ENCODE data around the gene FLII.

Gene FLII

GRCh38 chr17:18270046-18270931 is 11.8 kb upstream of the FLII start:
- no peak for DNase-seq
- no peaks in the 10 kb centered on the region for H3K27me3 ChIP-seq (ENCODE audit: insufficient read depth, low read depth, severe bottlenecking)
- no peaks in the 10 kb centered on the region for H3K9me3 ChIP-seq (ENCODE audit: severe bottlenecking)
- TF ChIP-seq, protein P1, sequence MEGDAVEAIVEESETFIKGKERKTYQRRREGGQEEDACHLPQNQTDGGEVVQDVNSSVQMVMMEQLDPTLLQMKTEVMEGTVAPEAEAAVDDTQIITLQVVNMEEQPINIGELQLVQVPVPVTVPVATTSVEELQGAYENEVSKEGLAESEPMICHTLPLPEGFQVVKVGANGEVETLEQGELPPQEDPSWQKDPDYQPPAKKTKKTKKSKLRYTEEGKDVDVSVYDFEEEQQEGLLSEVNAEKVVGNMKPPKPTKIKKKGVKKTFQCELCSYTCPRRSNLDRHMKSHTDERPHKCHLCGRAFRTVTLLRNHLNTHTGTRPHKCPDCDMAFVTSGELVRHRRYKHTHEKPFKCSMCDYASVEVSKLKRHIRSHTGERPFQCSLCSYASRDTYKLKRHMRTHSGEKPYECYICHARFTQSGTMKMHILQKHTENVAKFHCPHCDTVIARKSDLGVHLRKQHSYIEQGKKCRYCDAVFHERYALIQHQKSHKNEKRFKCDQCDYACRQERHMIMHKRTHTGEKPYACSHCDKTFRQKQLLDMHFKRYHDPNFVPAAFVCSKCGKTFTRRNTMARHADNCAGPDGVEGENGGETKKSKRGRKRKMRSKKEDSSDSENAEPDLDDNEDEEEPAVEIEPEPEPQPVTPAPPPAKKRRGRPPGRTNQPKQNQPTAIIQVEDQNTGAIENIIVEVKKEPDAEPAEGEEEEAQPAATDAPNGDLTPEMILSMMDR (IDR thresholded peaks at IDR 0.05; ENCODE audit: low read depth, low read length), result no peak
- H3K27ac ChIP-seq, result no peak overlapping the region
- peaks cover 55% of the 10 kb centered on the region for H3K36me3 ChIP-seq
- H3K4me3 ChIP-seq (ENCODE audit: low read depth, low read length), result no peak overlapping the region

DNA sequence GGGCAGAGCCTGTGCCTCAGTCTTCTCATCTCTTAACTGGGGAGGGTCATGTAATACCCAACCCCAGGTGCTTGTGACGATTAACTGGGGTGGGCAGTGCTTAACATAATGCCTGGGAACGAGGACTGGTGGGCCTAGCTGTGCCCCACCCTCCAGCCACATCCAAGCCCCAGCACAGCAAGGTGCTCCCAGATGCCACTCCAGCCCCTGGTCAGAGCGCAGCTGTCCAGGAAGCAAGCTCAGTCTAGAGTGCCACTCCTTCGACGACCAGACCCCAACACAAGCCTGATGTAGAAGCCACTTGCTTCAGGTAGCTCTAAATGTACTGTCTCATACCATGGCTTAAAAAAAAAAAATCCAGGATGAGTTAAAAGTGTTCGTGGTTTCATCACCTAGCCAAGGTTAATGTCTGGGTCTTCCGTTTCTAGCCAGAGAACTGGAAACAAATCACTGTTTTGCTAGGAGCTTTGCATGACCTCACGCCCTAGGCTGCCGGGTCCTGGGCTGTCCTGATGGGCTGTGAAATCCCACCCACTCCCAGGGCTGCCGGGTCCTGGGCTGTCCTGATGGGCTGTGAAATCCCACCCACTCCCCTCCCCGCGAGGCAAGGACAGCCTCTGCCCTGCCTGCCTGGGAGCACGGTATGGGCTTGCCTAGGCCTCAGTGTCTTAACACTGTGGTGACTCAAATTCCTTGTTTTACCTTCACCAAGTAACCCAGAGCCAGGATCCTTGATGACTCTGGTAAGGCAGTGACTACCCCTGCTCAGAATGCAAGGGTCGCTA is 9.6 kb upstream of the FLII start:
- H3K9me3 ChIP-seq (ENCODE audit: severe bottlenecking), result no peaks in the 10 kb centered on the region
- no peak overlapping the region for H3K27ac ChIP-seq
- peaks cover 54% of the 10 kb centered on the region for H3K36me3 ChIP-seq
- no peak overlapping the region for H3K4me3 ChIP-seq (ENCODE audit: low read depth, low read length)
- DNase-seq, result no peak
- no peaks in the 10 kb centered on the region for H3K27me3 ChIP-seq (ENCODE audit: insufficient read depth, low read depth, severe bottlenecking)
- TF ChIP-seq, protein P1 (IDR thresholded peaks at IDR 0.05; ENCODE audit: low read depth, low read length), result no peak

DNA sequence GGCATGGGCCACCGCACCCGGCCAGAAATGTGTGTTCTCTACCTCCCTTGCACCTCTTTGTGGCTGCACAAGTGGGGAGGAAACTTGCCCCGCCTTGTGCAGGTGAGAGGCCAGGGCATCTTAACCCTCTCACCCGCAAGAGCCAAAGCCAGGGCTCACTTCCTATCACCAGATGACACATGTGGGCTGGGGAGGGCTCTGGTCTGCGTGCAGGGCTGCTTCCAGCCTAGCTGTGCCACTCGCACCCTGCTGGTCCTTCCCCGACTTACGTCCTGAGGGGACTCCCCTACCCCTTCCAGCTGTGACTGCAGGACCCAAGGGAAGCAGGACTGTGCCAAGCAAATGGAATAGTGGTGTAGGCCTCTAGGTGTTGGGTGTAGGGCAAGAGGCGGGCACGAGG is 8.8 kb upstream of the FLII start:
- DNase-seq, result no peak
- TF ChIP-seq, protein P1 (IDR thresholded peaks at IDR 0.05; ENCODE audit: low read depth, low read length), result no peak
- Histone ChIP-seq H3K27me3 (ENCODE audit: insufficient read depth, low read depth, severe bottlenecking) (no peaks in the 10 kb centered on the region), H3K36me3 (peaks cover 47% of the 10 kb centered on the region), H3K27ac (no peak overlapping the region), H3K4me3 (ENCODE audit: low read depth, low read length) (no peak overlapping the region), H3K9me3 (ENCODE audit: severe bottlenecking) (no peaks in the 10 kb centered on the region)

GRCh38 chr17:18263885-18264682 is 5.5 kb upstream of the FLII start:
- no peak for DNase-seq
- H3K27ac ChIP-seq, result no peak overlapping the region
- TF ChIP-seq, protein P1 (IDR thresholded peaks at IDR 0.05; ENCODE audit: low read depth, low read length), result no peak
- no peaks in the 10 kb centered on the region for H3K9me3 ChIP-seq (ENCODE audit: severe bottlenecking)
- no peaks in the 10 kb centered on the region for H3K27me3 ChIP-seq (ENCODE audit: insufficient read depth, low read depth, severe bottlenecking)
- peaks cover 22% of the 10 kb centered on the region for H3K36me3 ChIP-seq
- H3K4me3 ChIP-seq (ENCODE audit: low read depth, low read length), result no peak overlapping the region

- Histone ChIP-seq H3K4me3 (ENCODE audit: low read depth, low read length) (no peak overlapping the region), H3K9me3 (ENCODE audit: severe bottlenecking) (no peaks in the 10 kb centered on the region), H3K36me3 (peaks cover 22% of the 10 kb centered on the region), H3K27ac (no peak overlapping the region), H3K27me3 (ENCODE audit: insufficient read depth, low read depth, severe bottlenecking) (no peaks in the 10 kb centered on the region)
- DNase-seq, result no peak
- TF ChIP-seq, protein P1 (IDR thresholded peaks at IDR 0.05; ENCODE audit: low read depth, low read length), result no peak
Measured at GRCh38 chr17:18262641-18263040, 4.1 kb upstream of the FLII start.

Measured in WERI-Rb-1 (cell line).